K562 (cell line): ENCODE data around the gene IMPDH2. TPM values are rescaled to one million over a fixed set of nuclear protein-coding genes. Genes with fewer than 3 reads are reported as not detected.

ENCODE experiments used
- CC2D1A ChIP-seq: fragments of 450-650 bp; IDR thresholded peaks from 2 replicates; pipeline ENCODE4 v1.6.1; 2017; ENCODE audit warnings: mild to moderate bottlenecking
- CUX1 ChIP-seq: fragments of 200-800 bp; sonication (Bioruptor generic); IDR thresholded peaks from 2 replicates; pipeline ENCODE4 v1.6.1; 2016; ENCODE audit warnings: missing genetic modification characterization, missing compliant biosample characterization
- FOXJ2 ChIP-seq: fragments of 200-800 bp; sonication (Bioruptor generic); IDR thresholded peaks from 2 replicates; pipeline ENCODE4 v1.6.1; 2016; ENCODE audit warnings: missing genetic modification characterization, missing compliant biosample characterization
- FOXP1 ChIP-seq: sonication (generic); formaldehyde crosslinking; IDR thresholded peaks from 2 replicates; pipeline ENCODE4 v1.8.0; 2022; ENCODE audit warnings: mild to moderate bottlenecking, missing genetic modification reagents
- GABPB1 ChIP-seq: sonication (generic); formaldehyde crosslinking; IDR thresholded peaks from 2 replicates; pipeline ENCODE4 v1.8.0; 2022; ENCODE audit warnings: mild to moderate bottlenecking, missing genetic modification reagents
- MLLT1 ChIP-seq, 2 experiments: fragments of 450-650 bp; IDR thresholded peaks; 2 replicates each; pipeline ENCODE4 v1.6.1; 2016
- MTA3 ChIP-seq: fragments of 450-650 bp; formaldehyde crosslinking; IDR thresholded peaks from 2 replicates; pipeline ENCODE4 v1.6.1; 2017; ENCODE audit warnings: mild to moderate bottlenecking, borderline replicate concordance
- NR4A1 ChIP-seq, 2 experiments: fragments of 250-450 bp in 1 of 2; fragments of 450-650 bp in 1 of 2; sonication (Bioruptor Pico) in 1 of 2; IDR thresholded peaks; 2 replicates each; pipeline versions ENCODE4 v1.4.0 to v1.6.1; 2016 to 2020; ENCODE audit warnings: mild to moderate bottlenecking in 2 of 2, missing compliant biosample characterization in 1 of 2, missing genetic modification characterization in 1 of 2, moderate library complexity in 1 of 2
- RBBP5 ChIP-seq: fragments of 200-600 bp; sonication (generic); IDR thresholded peaks from 2 replicates; pipeline ENCODE4 v1.6.1; 2012; ENCODE audit warnings: borderline replicate concordance, mild to moderate bottlenecking, low read length, control low read depth, inconsistent platforms; ENCODE audit not compliant: insufficient read depth, poor library complexity, severe bottlenecking
- SIN3B ChIP-seq: fragments of 450-650 bp; IDR thresholded peaks from 2 replicates; pipeline ENCODE4 v1.6.1; 2017; ENCODE audit warnings: low read depth, mild to moderate bottlenecking, moderate library complexity
- SMARCA5 ChIP-seq: fragments of 450-650 bp; IDR thresholded peaks from 2 replicates; pipeline ENCODE4 v1.6.1; 2016
- TAF9B ChIP-seq: fragments of 450-650 bp; IDR thresholded peaks from 2 replicates; pipeline ENCODE4 v1.6.1; 2018; ENCODE audit warnings: mild to moderate bottlenecking; ENCODE audit not compliant: partially characterized antibody
- ZBTB8A ChIP-seq: fragments of 450-650 bp; IDR thresholded peaks from 2 replicates; pipeline ENCODE4 v1.6.1; 2018; ENCODE audit warnings: mild to moderate bottlenecking, moderate library complexity; ENCODE audit not compliant: partially characterized antibody
- ZC3H11A ChIP-seq: IDR thresholded peaks from 2 replicates; pipeline ENCODE4 v1.6.1; 2012; ENCODE audit warnings: low read depth, low read length, improper control_type of control experiment
- ZNF217 ChIP-seq: sonication (generic); formaldehyde crosslinking; IDR thresholded peaks from 2 replicates; pipeline ENCODE4 v1.8.0; 2022; ENCODE audit warnings: mild to moderate bottlenecking, missing genetic modification reagents
- ZNF766 ChIP-seq: fragments of 200-800 bp; sonication (Bioruptor generic); conservative IDR thresholded peaks from 2 replicates; pipeline ENCODE4 v1.6.1; 2016; ENCODE audit warnings: missing genetic modification characterization, missing compliant biosample characterization
- polyA plus RNA-seq, 8 experiments: library from polyadenylated mRNA; depleted of rRNA in 4 of 8; stranded (reverse) in 5 of 8; unstranded in 3 of 8; fragments of >200 nt; fragmentation: Nextera tagmentation in 2 of 8; fragmentation: Illumina TruSeq in 1 of 8; extraction: Ambion mirVana in 2 of 8; extraction: Trizol in 1 of 8; gene quantifications; 2 replicates each; pipeline versions ENCODE4 v1.2.1 to v1.2.3, GENCODE V29; 2011 to 2014; ENCODE audit warnings: inconsistent platforms in 1 of 8, missing spikeins in 1 of 8
- total RNA-seq, 7 experiments: library from RNA; depleted of rRNA in 6 of 7; stranded (reverse); fragments of >200 nt in 6 of 7; fragmentation: Illumina TruSeq in 2 of 7; extraction: Trizol in 2 of 7; gene quantifications; 2 replicates each; pipeline versions ENCODE4 v1.2.1 to v1.2.3, GENCODE V29; 2011 to 2021; ENCODE audit warnings: low replicate concordance in 1 of 7
- TF ChIP-seq, protein P1 (sequence below): fragments of 450-650 bp; formaldehyde crosslinking; IDR thresholded peaks from 2 replicates; pipeline ENCODE4 v1.4.0; 2022; ENCODE audit warnings: missing genetic modification characterization

IMPDH2 gene
- total and polyA plus RNA-seq, 9 of the 15 experiments (the other 6 are each of a cell fraction or from before 2014, with no cell fraction given), result 318 to 507 (median 366) TPM

DNA sequence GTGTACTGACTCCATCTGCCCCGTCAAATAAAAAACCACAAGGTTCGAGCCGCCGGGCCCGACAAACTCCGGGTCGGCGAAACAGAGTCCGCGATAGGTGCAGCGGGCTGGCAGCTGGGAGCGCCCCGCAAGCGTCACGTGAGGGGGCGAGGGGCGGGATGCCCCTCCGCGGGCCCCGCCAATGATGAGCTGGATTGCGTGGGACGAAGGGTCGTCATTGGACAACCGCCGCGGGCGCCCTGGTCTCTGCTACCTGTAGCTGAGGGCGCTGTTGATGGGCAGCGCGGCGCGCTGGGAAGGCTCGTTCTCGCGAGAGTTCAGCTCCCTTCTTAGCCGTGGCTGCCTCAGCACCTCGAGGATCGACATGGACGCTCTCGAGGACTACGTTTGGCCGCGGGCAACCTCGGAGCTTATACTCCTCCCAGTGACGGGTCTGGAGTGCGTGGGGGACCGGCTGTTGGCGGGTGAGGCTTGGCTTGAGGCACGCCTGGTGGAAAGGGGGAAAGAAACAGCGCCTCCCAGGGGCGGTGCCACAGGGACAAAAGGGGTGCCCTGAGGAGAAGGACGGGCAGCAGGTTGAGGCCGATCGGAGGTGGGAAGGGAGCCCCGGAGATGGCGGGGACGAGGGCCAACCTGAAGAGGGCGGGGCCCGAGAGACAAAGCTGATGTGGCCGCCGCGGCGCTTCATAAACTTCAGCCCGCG lies 22.0 kb downstream of the IMPDH2 start, which contains the start of gene WDR6 (continued):
- TF ChIP-seq ZC3H11A, result no peak
- peak; percentile 67 for TF ChIP-seq SMARCA5
- 0 out of 2 replicates have a peak, but pooled peaks have one; percentile 43 for TF ChIP-seq ZNF766 (CRISPR knock-in tag)
- TF ChIP-seq NR4A1 (CRISPR knock-in tag; IDR thresholded peaks at IDR 0.05), result no peak
- no peak for TF ChIP-seq NR4A1 (tag; IDR thresholded peaks at IDR 0.05)
- peak; percentile 27; the same call in 1 of the 2 replicates for TF ChIP-seq CC2D1A
- TF ChIP-seq CUX1, result no peak
- TF ChIP-seq FOXJ2 (tag), result no peak
- peak; percentile 71 for TF ChIP-seq TAF9B
- TF ChIP-seq ZNF217 (CRISPR knock-in tag), result no peak
- TF ChIP-seq MLLT1 (IDR thresholded peaks at IDR 0.05), result peak in 1 of 2 experiments; percentile 24; a peak in 1 of 4 replicates
- no peak; the same call in none of the 2 replicates for TF ChIP-seq SIN3B
- TF ChIP-seq FOXP1 (CRISPR knock-in tag), result no peak
- TF ChIP-seq GABPB1 (CRISPR knock-in tag), result peak; percentile 8; the same call in 1 of the 2 replicates
- no peak for TF ChIP-seq RBBP5
- TF ChIP-seq ZBTB8A, result no peak
- peak; percentile 50 for TF ChIP-seq MTA3
- TF ChIP-seq, protein P1, sequence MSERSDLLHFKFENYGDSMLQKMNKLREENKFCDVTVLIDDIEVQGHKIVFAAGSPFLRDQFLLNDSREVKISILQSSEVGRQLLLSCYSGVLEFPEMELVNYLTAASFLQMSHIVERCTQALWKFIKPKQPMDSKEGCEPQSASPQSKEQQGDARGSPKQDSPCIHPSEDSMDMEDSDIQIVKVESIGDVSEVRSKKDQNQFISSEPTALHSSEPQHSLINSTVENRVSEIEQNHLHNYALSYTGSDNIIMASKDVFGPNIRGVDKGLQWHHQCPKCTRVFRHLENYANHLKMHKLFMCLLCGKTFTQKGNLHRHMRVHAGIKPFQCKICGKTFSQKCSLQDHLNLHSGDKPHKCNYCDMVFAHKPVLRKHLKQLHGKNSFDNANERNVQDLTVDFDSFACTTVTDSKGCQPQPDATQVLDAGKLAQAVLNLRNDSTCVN, result 0 out of 2 replicates have a peak, but pooled peaks have one; percentile 31
